WTC11 (cell line): ENCODE data around the gene DNAJB8. TPM values are rescaled to one million over a fixed set of nuclear protein-coding genes. Genes with fewer than 3 reads are reported as not detected.

Source experiments
- ATAC-seq: fragments of 200-7000 bp; cut with Tn5 transposase; 2 replicates; pipeline ENCODE4 v1.10.0; 2021; ENCODE audit warnings: mild to moderate bottlenecking, moderate library complexity
- CTCF ChIA-PET: fragments of 300-600 bp; sonication (Branson Sonifier 250); formaldehyde crosslinking; loops from one replicate; lab custom pipeline; 2021; ENCODE audit warnings: antibody characterized with exemption; lab: Charles Lee
- POLR2A ChIA-PET: fragments of 350-600 bp; sonication (Branson Sonifier 250); formaldehyde crosslinking; loops from one replicate; lab custom pipeline; 2021; ENCODE audit warnings: antibody characterized with exemption; lab: Charles Lee
- DNase-seq: peaks from one replicate; pipeline ENCODE4 v3.0.0; 2021; ENCODE audit warnings: low spot score
- H3K27ac Mint-ChIP-seq: 2 replicates; pipeline ENCODE4 v1.8.0; 2021; ENCODE audit warnings: mixed read lengths
- H3K27me3 Mint-ChIP-seq: 2 replicates; pipeline ENCODE4 v1.8.0; 2021; ENCODE audit warnings: low read depth, mild to moderate bottlenecking, moderate library complexity, mixed read lengths
- H3K36me3 Mint-ChIP-seq: 2 replicates; pipeline ENCODE4 v1.8.0; 2021; ENCODE audit warnings: mixed read lengths
- H3K4me1 Mint-ChIP-seq: 2 replicates; pipeline ENCODE4 v1.8.0; 2022; ENCODE audit warnings: mixed read lengths
- H3K4me3 Mint-ChIP-seq: 2 replicates; pipeline ENCODE4 v1.8.0; 2021; ENCODE audit warnings: mild to moderate bottlenecking, moderate library complexity, mixed read lengths
- H3K9me3 Mint-ChIP-seq: 2 replicates; pipeline ENCODE4 v1.8.0; 2021; ENCODE audit warnings: mixed read lengths
- ETV6 ChIP-seq: sonication (generic); formaldehyde crosslinking; IDR thresholded peaks from 2 replicates; pipeline ENCODE4 v1.8.1; 2022; ENCODE audit warnings: mild to moderate bottlenecking, missing genetic modification reagents
- FOXP1 ChIP-seq: sonication (generic); formaldehyde crosslinking; IDR thresholded peaks from 2 replicates; pipeline ENCODE4 v1.8.0; 2022; ENCODE audit warnings: missing genetic modification reagents, mild to moderate bottlenecking, moderate library complexity, borderline replicate concordance
- GABPB1 ChIP-seq: sonication (generic); formaldehyde crosslinking; IDR thresholded peaks from 2 replicates; pipeline ENCODE4 v1.8.1; 2023; ENCODE audit warnings: mild to moderate bottlenecking, missing genetic modification reagents
- NFYB ChIP-seq: sonication (generic); formaldehyde crosslinking; conservative IDR thresholded peaks from 2 replicates; pipeline ENCODE4 v1.8.0; 2022; ENCODE audit warnings: low read depth, missing genetic modification reagents
- NR3C1 ChIP-seq: sonication (generic); formaldehyde crosslinking; conservative IDR thresholded peaks from 2 replicates; pipeline ENCODE4 v1.8.1; 2023; ENCODE audit warnings: low read depth, mild to moderate bottlenecking, missing genetic modification reagents
- PRDM15 ChIP-seq: sonication (generic); formaldehyde crosslinking; IDR thresholded peaks from 2 replicates; pipeline ENCODE4 v1.8.0; 2022; ENCODE audit warnings: missing genetic modification reagents
- SMAD4 ChIP-seq: sonication (generic); formaldehyde crosslinking; IDR thresholded peaks from 2 replicates; pipeline ENCODE4 v1.8.0; 2022; ENCODE audit warnings: mild to moderate bottlenecking, missing genetic modification reagents
- SOX15 ChIP-seq: fragments of 250-450 bp; sonication (Bioruptor Pico); IDR thresholded peaks from 2 replicates; pipeline ENCODE4 v1.9.0; 2021; ENCODE audit warnings: mild to moderate bottlenecking
- ZNF138 ChIP-seq: sonication (generic); formaldehyde crosslinking; conservative IDR thresholded peaks from 2 replicates; pipeline ENCODE4 v1.8.1; 2022; ENCODE audit warnings: mild to moderate bottlenecking, moderate library complexity, missing genetic modification reagents
- ZNF512 ChIP-seq: sonication (generic); formaldehyde crosslinking; IDR thresholded peaks from 2 replicates; pipeline ENCODE4 v1.8.1; 2022; ENCODE audit warnings: missing genetic modification reagents, borderline replicate concordance
- total RNA-seq: library from RNA; stranded (reverse); gene quantifications from 3 replicates; pipeline ENCODE4 v1.2.3, GENCODE V29; 2021
- TF ChIP-seq, protein P1 (sequence below): fragments of 250-450 bp; sonication (Bioruptor Pico); conservative IDR thresholded peaks from 2 replicates; pipeline ENCODE4 v1.9.0; 2021; ENCODE audit warnings: mild to moderate bottlenecking
- TF ChIP-seq, protein P2 (sequence below): sonication (generic); formaldehyde crosslinking; IDR thresholded peaks from 2 replicates; pipeline ENCODE4 v1.8.1; 2022; ENCODE audit warnings: mild to moderate bottlenecking, moderate library complexity, missing genetic modification reagents
- TF ChIP-seq, protein P3 (sequence below): fragments of 250-450 bp; sonication (Bioruptor Pico); IDR thresholded peaks from 2 replicates; pipeline ENCODE4 v2.1.2; 2022; ENCODE audit warnings: mild to moderate bottlenecking, moderate library complexity
- TF ChIP-seq, protein P4 (sequence below): fragments of 200-600 bp; IDR thresholded peaks from 2 replicates; pipeline ENCODE4 v1.8.0; 2022; ENCODE audit warnings: antibody characterized with exemption
- TF ChIP-seq, protein P5 (sequence below): fragments of 250-450 bp; sonication (Bioruptor Pico); IDR thresholded peaks from 2 replicates; pipeline ENCODE4 v1.9.0; 2021; ENCODE audit warnings: moderate library complexity, mild to moderate bottlenecking, inconsistent platforms, borderline replicate concordance

DNAJB8 gene
- total RNA-seq, 1 experiment from 2014 or later = not detected

DNA sequence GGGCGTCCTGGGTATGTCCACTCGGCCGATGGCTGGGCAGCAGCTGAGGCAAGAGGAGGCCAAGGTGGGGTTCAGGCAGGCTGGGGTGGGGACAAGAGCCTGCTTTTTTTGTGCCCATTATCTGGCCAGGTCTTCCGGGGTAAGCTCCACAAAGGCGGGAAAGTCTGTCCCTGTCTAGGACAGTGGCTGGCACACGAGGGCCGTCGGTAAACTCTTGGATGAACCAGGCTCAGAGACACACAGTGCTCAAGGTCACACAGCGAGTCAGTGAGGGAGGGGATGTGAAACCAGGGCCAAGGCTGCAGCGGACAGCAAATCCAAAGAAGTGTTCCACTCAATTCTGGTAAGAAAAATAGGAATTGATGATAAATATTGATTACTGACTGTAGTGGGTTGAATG, 2.9 kb downstream of the DNAJB8 start:
- POLR2A ChIA-PET = no interaction called here

GRCh38 chr3:128463354-128463753, 3.3 kb downstream of the DNAJB8 start:
- POLR2A ChIA-PET = interaction anchor here (1.0 to 1.2 kb wide), 2 partner anchors 21 to 146 kb away, joined by 3 to 4 read pairs; no protein-coding TSS in a partner anchor
- ATAC-seq = no peak
- CTCF ChIA-PET = interaction anchor here (0.7 to 3.5 kb wide), 16 partner anchors 11 to 385 kb away, joined by 3 to 20 read pairs (median 4); no protein-coding TSS in a partner anchor

More for the DNA sequence above, 2.9 kb downstream of the DNAJB8 start:
- peaks cover 36% of the 10 kb centered on the region for H3K27me3 Mint-ChIP-seq
- CTCF ChIA-PET = interaction anchor here (0.8 to 3.5 kb wide), 16 partner anchors 10 to 367 kb away, joined by 3 to 20 read pairs (median 4); no protein-coding TSS in a partner anchor
- no peaks in the 10 kb centered on the region for H3K9me3 Mint-ChIP-seq
- H3K27ac Mint-ChIP-seq = no peak overlapping the region
- ATAC-seq (no peak), DNase-seq (no peak)
- no peaks in the 10 kb centered on the region for H3K4me1 Mint-ChIP-seq
- H3K36me3 Mint-ChIP-seq = no peaks in the 10 kb centered on the region
- TF ChIP-seq ZNF512 (no peak), NR3C1 (CRISPR knock-in tag) (no peak), SOX15 (CRISPR knock-in tag) (no peak)
- TF ChIP-seq, protein P1, sequence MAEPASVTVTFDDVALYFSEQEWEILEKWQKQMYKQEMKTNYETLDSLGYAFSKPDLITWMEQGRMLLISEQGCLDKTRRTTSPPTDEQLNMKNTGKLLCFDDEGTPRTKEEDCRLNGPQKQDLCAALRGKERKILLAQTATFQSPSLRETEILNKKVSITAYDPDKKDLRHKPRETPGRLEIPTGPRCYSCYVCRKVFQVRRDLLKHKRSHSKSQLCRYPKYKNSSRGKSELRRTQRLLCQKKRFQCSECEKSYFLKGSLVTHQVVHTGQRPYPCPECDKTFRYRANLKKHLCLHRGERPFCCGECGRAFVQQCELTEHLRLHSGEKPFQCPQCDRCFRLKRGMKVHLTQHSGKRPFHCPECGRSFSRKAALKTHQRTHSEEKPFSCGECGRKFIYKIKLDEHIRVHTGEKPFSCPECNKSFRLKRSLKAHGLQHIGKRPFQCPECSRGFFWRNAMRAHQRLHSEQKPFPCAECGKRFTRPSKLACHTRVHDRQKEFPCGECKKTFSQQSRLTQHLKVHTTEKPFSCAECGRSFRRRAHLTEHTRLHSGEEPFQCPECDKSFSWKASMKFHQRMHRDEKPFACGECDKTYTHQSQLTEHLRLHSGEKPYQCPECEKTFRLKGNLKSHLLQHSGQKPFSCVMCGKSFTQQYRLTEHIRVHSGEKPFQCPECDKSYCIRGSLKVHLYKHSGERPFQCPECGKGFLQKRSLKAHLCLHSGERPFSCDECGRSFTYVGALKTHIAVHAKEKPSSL (CRISPR knock-in tag) = no peak
- H3K4me3 Mint-ChIP-seq = no peak overlapping the region

More at GRCh38 chr3:128463354-128463753, 3.3 kb downstream of the DNAJB8 start:
- Mint-ChIP-seq H3K4me1 (no peaks in the 10 kb centered on the region), H3K27me3 (peaks cover 36% of the 10 kb centered on the region), H3K9me3 (no peaks in the 10 kb centered on the region), H3K27ac (no peak overlapping the region), H3K36me3 (no peaks in the 10 kb centered on the region), H3K4me3 (no peak overlapping the region)
- DNase-seq = no peak
- TF ChIP-seq, protein P2, sequence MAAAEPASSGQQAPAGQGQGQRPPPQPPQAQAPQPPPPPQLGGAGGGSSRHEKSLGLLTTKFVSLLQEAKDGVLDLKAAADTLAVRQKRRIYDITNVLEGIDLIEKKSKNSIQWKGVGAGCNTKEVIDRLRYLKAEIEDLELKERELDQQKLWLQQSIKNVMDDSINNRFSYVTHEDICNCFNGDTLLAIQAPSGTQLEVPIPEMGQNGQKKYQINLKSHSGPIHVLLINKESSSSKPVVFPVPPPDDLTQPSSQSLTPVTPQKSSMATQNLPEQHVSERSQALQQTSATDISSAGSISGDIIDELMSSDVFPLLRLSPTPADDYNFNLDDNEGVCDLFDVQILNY = no peak
- TF ChIP-seq SMAD4 (CRISPR knock-in tag) (no peak), NFYB (CRISPR knock-in tag) (no peak), ZNF138 (CRISPR knock-in tag) (no peak), GABPB1 (CRISPR knock-in tag) (no peak), NR3C1 (CRISPR knock-in tag) (no peak), PRDM15 (CRISPR knock-in tag) (no peak), FOXP1 (CRISPR knock-in tag) (no peak), ETV6 (no peak)
- TF ChIP-seq, protein P3, sequence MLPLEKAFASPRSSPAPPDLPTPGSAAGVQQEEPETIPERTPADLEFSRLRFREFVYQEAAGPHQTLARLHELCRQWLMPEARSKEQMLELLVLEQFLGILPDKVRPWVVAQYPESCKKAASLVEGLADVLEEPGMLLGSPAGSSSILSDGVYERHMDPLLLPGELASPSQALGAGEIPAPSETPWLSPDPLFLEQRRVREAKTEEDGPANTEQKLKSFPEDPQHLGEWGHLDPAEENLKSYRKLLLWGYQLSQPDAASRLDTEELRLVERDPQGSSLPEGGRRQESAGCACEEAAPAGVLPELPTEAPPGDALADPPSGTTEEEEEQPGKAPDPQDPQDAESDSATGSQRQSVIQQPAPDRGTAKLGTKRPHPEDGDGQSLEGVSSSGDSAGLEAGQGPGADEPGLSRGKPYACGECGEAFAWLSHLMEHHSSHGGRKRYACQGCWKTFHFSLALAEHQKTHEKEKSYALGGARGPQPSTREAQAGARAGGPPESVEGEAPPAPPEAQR (CRISPR knock-in tag) = no peak
- TF ChIP-seq, protein P4, sequence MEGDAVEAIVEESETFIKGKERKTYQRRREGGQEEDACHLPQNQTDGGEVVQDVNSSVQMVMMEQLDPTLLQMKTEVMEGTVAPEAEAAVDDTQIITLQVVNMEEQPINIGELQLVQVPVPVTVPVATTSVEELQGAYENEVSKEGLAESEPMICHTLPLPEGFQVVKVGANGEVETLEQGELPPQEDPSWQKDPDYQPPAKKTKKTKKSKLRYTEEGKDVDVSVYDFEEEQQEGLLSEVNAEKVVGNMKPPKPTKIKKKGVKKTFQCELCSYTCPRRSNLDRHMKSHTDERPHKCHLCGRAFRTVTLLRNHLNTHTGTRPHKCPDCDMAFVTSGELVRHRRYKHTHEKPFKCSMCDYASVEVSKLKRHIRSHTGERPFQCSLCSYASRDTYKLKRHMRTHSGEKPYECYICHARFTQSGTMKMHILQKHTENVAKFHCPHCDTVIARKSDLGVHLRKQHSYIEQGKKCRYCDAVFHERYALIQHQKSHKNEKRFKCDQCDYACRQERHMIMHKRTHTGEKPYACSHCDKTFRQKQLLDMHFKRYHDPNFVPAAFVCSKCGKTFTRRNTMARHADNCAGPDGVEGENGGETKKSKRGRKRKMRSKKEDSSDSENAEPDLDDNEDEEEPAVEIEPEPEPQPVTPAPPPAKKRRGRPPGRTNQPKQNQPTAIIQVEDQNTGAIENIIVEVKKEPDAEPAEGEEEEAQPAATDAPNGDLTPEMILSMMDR = no peak
- TF ChIP-seq, protein P5, sequence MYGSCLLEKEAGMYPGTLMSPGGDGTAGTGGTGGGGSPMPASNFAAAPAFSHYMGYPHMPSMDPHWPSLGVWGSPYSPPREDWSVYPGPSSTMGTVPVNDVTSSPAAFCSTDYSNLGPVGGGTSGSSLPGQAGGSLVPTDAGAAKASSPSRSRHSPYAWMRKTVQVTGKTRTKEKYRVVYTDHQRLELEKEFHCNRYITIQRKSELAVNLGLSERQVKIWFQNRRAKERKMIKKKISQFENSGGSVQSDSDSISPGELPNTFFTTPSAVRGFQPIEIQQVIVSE (CRISPR knock-in tag) = no peak
